Choroid plexus epithelial cell (primary cell): ENCODE measurements around the gene TSPAN18.

Experiments used
- DNase-seq: peaks from one replicate; pipeline ENCODE4 v3.0.0-alpha.2; 2010; ENCODE audit warnings: low read depth
- H3K4me3 ChIP-seq: 2 replicates; pipeline ENCODE4 v1.5.1; 2011; ENCODE audit warnings: low read depth, mild to moderate bottlenecking, control low read depth, low read length, moderate library complexity
- CTCF ChIP-seq: conservative IDR thresholded peaks from 2 replicates; pipeline ENCODE4 v1.5.1; 2011; ENCODE audit warnings: low read depth, mild to moderate bottlenecking, control low read depth, inconsistent platforms, low read length, moderate library complexity

Gene TSPAN18

GRCh38 chr11:44904261-44905020 is 177.7 kb downstream of the TSPAN18 start:
- no peak overlapping the region for H3K4me3 ChIP-seq
- no peak for DNase-seq
- no peak for TF ChIP-seq CTCF

DNA sequence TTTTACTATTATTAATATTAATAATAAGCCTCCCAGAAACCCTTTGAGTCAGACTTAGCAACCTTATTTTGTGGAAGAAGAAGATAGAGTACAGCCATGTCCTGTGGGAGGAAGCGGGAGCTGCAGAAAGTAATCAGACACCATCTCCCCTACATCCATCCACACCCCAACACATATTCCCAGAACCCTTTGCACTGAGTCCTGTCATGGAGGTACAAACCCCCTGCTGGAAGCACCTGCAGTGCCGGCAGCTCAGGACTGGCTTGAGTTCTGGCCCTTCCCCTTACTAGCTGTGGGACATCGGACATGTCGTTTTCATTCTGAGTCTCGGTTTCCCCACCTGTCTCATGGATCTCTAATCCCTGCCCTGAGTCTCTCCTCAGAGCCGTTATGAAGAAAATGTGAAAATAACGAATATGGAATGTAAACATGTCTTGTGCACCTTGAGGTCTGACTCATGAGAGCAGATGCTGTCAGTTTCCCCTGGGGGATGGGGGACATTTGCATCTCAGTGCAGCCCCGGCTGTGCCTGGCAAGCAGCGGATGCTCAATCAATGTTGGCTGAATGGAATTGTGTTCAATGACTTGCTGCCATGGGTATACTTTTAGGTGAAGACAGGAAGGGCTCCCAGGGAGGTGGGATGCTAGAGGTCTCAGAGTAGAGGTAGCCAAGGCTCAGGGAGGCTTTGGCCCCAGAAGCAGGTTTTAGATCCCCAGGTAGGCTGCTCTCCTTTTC is 178.5 kb downstream of the TSPAN18 start:
- no peak for TF ChIP-seq CTCF
- DNase-seq, result no peak

GRCh38 chr11:44906649-44907048 is 179.9 kb downstream of the TSPAN18 start:
- DNase-seq, result no peak
- TF ChIP-seq CTCF, result no peak
- no peak overlapping the region for H3K4me3 ChIP-seq

More for the DNA sequence above, 178.5 kb downstream of the TSPAN18 start:
- no peak overlapping the region for H3K4me3 ChIP-seq

GRCh38 chr11:44909557-44909956 is 182.8 kb downstream of the TSPAN18 start:
- TF ChIP-seq CTCF, result no peak
- H3K4me3 ChIP-seq, result no peak overlapping the region
- DNase-seq, result no peak

DNA sequence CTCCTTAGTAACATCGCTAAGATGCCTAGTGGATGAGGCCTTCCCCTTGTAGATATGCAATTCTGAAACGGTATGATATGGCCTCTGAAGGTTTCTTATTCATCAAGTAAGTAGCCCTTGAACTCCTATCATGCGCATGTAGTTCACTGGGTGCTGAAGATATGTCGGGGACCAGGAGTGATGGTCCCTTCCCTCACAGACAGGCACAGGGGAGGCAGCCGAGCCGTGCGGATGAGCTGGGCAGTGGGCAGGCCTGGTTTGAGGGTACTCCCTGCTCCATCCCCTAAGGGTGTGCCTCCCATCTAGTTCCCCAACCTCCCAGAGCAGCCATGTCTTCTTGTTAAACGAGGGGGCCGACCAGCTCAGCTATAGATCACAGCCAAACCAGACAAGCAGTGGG is 183.8 kb downstream of the TSPAN18 start:
- DNase-seq, result no peak
- no peak overlapping the region for H3K4me3 ChIP-seq
- no peak for TF ChIP-seq CTCF

DNA sequence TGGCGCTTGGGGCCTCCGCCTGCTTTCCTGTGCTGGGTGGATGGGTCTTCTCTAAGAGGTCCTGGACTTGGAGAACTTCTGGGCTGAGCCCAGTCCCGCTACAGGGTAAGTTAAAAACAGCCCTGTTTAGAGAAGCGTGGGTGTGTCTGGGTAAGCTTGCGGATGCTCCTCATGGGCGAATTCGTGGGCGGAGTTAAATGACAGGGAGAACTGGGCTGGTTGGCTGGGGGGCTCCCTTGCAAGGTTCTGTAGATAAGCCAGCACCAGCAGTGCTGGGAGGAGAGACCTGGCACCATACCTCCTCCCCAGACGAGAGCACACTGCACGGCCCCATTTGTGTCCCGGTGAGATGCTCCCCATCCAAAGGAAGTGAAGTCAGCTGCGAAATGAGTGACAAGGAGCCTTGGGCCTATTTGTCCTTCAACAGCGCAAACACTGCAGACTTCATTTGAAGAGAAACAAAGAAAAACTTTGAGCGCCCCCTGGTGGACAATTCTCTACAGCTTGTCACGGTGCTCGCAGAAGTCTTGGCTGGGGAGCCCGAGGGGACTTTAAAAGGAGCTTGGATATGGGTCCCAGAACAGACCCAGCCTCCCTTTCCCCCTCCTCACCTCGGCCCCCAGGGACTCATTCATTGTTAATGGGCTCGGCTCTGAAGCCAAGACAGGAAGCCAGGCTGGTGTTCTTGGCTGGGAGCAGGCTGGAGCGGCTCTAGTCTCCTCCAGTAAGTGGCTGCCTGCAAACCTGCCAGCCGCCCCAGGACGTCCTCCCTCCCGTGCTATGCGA is 184.5 kb downstream of the TSPAN18 start:
- peak; percentile 83 for TF ChIP-seq CTCF
- no peak overlapping the region for H3K4me3 ChIP-seq
- peak; percentile 88 for DNase-seq
